Transverse colon (tissue), 4 donors: Measurements from ENCODE around the gene GIN1. TPM values are rescaled to one million over a fixed set of nuclear protein-coding genes. Genes with fewer than 3 reads are reported as not detected.

Experiments used
- DNase-seq: peaks from one replicate; pipeline ENCODE4 v3.0.0-alpha.2; 2019
- H3K27ac ChIP-seq, 4 donors: fragments of 200-600 bp; sonication (generic); 2 replicates each; pipeline ENCODE4 v1.5.1; 2016 to 2018; ENCODE audit warnings: inconsistent platforms in 4 of 4
- H3K27me3 ChIP-seq: fragments of 200-600 bp; sonication (generic); 2 replicates; pipeline ENCODE4 v1.5.1; 2017; ENCODE audit warnings: inconsistent platforms
- H3K36me3 ChIP-seq, 4 donors: fragments of 200-600 bp; sonication (generic); 2 replicates each; pipeline ENCODE4 v1.5.1; 2017 to 2019; ENCODE audit warnings: inconsistent platforms in 4 of 4
- H3K4me1 ChIP-seq, 4 donors: fragments of 200-600 bp; sonication (generic); 2 replicates each; pipeline ENCODE4 v1.5.1; 2017 to 2020; ENCODE audit warnings: inconsistent platforms in 4 of 4
- H3K4me3 ChIP-seq, 4 donors: fragments of 200-600 bp; sonication (generic); 1 replicate in 1 of 4; 2 replicates in 3 of 4; pipeline versions ENCODE4 v1.5.1 to v1.6.1; 2017 to 2019; ENCODE audit warnings: inconsistent platforms in 4 of 4
- H3K9me3 ChIP-seq, 2 donors: fragments of 200-600 bp; sonication (generic); 2 replicates each; pipeline ENCODE4 v1.5.1; 2017 to 2019; ENCODE audit warnings: inconsistent platforms in 2 of 2
- EP300 ChIP-seq: sonication (generic); formaldehyde crosslinking; IDR thresholded peaks from one replicate; pipeline ENCODE4 v1.6.1; 2017; ENCODE audit warnings: antibody characterized with exemption, low read depth
- POLR2A ChIP-seq: fragments of 450-650 bp; IDR thresholded peaks from one replicate; pipeline ENCODE4 v1.6.1; 2016; ENCODE audit warnings: antibody characterized with exemption, mild to moderate bottlenecking, moderate library complexity
- POLR2AphosphoS5 ChIP-seq, 3 donors: sonication (generic); formaldehyde crosslinking; IDR thresholded peaks; one replicate each; pipeline ENCODE4 v1.6.1; 2016; ENCODE audit warnings: antibody characterized with exemption in 3 of 3
- WGBS, 2 donors: methylation state at CpG; one replicate each; pipeline ENCODE4 v1.1.5; 2018; ENCODE audit warnings: low coverage in 1 of 2; 5-methylcytosine and 5-hydroxymethylcytosine counted together
- in situ Hi-C, 4 donors: fragments of 200-750 bp; cut with MboI; loops; one replicate each; pipeline versions ENCODE4 v1.15.0 to v1.15.1; 2017; ENCODE audit warnings: low sequenced_read_pairs in 3 of 4, low pct_ligation_motif_present in 1 of 4, low pct_unique_long_range_greater_than_20kb in 1 of 4
- intact Hi-C: fragments of 100-400 bp; cut with DNase I; formaldehyde crosslinking; loops from one replicate; pipeline ENCODE4 v1.15.1; 2023; ENCODE audit warnings: low total_unique reads
- total RNA-seq, 4 donors: library from RNA; depleted of rRNA; stranded (reverse); fragments of >200 nt; gene quantifications; one replicate each; pipeline ENCODE4 v1.1.0, GENCODE V29; 2016
- TF ChIP-seq, protein P1 (sequence below), 5 experiments: fragments of 200-600 bp in 3 of 5; fragments of 450-650 bp in 2 of 5; sonication (generic) in 3 of 5; IDR thresholded peaks; 1 replicate in 2 of 5; 2 replicates in 3 of 5; pipeline ENCODE4 v1.5.1; 2016 to 2017; ENCODE audit warnings: antibody characterized with exemption in 5 of 5, inconsistent platforms in 3 of 5, mild to moderate bottlenecking in 2 of 5, moderate library complexity in 1 of 5

GIN1 gene
- total RNA-seq, 4 donors from 2014 or later, result 6.4 to 8.5 TPM; not detected in 2

DNA sequence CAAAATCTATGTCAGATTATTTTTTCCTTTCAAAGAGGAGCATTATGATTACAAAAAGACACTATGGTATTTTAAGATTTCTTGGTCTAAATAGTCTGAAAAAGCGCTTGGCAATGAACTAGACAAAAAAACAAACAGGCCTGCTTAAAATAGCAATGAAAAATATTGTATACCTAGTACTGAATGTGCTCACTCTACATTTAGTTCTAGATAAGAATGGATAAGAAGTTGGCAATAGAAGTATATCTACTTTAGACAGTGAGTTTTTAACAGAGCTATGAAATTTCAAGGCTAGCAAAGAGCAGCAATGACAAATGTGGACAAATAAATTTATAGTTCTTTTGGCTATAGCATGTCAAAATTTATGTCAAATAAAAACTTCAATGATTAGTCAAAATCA is 26.2 kb downstream of the GIN1 start:
- TF ChIP-seq, protein P1, sequence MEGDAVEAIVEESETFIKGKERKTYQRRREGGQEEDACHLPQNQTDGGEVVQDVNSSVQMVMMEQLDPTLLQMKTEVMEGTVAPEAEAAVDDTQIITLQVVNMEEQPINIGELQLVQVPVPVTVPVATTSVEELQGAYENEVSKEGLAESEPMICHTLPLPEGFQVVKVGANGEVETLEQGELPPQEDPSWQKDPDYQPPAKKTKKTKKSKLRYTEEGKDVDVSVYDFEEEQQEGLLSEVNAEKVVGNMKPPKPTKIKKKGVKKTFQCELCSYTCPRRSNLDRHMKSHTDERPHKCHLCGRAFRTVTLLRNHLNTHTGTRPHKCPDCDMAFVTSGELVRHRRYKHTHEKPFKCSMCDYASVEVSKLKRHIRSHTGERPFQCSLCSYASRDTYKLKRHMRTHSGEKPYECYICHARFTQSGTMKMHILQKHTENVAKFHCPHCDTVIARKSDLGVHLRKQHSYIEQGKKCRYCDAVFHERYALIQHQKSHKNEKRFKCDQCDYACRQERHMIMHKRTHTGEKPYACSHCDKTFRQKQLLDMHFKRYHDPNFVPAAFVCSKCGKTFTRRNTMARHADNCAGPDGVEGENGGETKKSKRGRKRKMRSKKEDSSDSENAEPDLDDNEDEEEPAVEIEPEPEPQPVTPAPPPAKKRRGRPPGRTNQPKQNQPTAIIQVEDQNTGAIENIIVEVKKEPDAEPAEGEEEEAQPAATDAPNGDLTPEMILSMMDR (IDR thresholded peaks at IDR 0.05), result no peak
- no peak for TF ChIP-seq EP300
- TF ChIP-seq POLR2A, result no peak
- no peak for TF ChIP-seq POLR2AphosphoS5 (IDR thresholded peaks at IDR 0.05)
- DNase-seq, result no peak
- 92 to 94% methylated on average over 1 of the region's 1 CpG for WGBS, 2 donors

DNA sequence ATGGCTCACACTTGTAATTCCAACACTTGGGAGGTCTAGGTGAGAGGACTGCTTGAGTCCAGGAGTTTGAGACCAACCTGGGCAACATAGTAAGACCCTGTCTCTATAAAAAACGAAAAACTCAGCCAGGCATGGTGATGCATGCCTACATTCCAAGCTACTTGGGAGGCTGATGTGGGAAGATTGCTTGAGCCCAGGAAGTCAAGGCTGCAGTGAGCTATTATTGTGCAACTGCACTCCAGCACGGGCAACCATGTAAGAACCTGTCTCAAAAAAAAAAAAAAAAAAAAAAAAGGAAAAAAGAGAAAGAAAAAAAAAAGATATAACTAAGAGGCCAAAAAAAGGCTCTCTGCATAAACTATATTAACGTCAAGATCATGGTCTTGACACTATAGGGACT is 27.3 kb downstream of the GIN1 start:
- Histone ChIP-seq H3K27me3 (no peaks in the 10 kb centered on the region), H3K4me1 (no peaks in the 10 kb centered on the region), H3K4me3 (no peak overlapping the region), H3K27ac (no peak overlapping the region), H3K9me3 (no peaks in the 10 kb centered on the region), H3K36me3 (peaks cover 0 to 19% (median 5%) of the 10 kb centered on the region in 4 donors)
- intact Hi-C loops (no loop called here), in situ Hi-C loops (no loop called here)
- WGBS, 2 donors, result 96 to 100% methylated on average over 2 to 3 of the region's 3 CpGs
- TF ChIP-seq POLR2AphosphoS5 (IDR thresholded peaks at IDR 0.05) (no peak), POLR2A (no peak), EP300 (no peak)
- TF ChIP-seq, protein P1 (IDR thresholded peaks at IDR 0.05), result no peak
- no peak for DNase-seq

More for the DNA sequence above, 26.2 kb downstream of the GIN1 start:
- Histone ChIP-seq H3K27me3 (no peaks in the 10 kb centered on the region), H3K36me3 (peaks cover 0 to 17% (median 2%) of the 10 kb centered on the region in 4 donors), H3K4me1 (no peaks in the 10 kb centered on the region), H3K27ac (no peak overlapping the region), H3K9me3 (no peaks in the 10 kb centered on the region), H3K4me3 (no peak overlapping the region)
- in situ Hi-C loops (no loop called here), intact Hi-C loops (no loop called here)

DNA sequence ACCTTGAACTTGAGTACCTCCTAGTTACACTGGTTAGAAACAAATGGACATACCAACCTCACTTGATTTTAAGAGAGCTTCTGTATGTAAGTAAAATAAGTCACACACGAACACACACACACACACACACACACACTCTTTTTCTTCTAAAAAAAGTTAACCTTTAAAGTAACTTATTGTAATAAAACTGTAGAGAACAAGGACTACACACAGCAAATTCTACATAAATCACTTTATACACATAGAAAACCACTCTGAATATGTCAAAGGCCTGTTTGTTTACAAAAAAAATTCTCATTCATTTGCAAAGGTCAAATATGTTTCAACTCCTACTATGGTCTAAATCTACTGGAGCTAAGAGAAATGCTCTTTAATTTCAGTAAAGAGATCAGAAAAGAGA is 29.1 kb downstream of the GIN1 start:
- H3K27me3 ChIP-seq, result no peaks in the 10 kb centered on the region
- 89 to 100% methylated on average over 1 of the region's 1 CpG for WGBS, 2 donors
- H3K4me1 ChIP-seq, result no peaks in the 10 kb centered on the region
- no peak overlapping the region for H3K4me3 ChIP-seq
- TF ChIP-seq POLR2AphosphoS5 (IDR thresholded peaks at IDR 0.05) (no peak), EP300 (no peak), POLR2A (no peak)
- TF ChIP-seq, protein P1 (IDR thresholded peaks at IDR 0.05), result no peak
- no peak for DNase-seq
- in situ Hi-C loops, result no loop called here
- intact Hi-C loops, result no loop called here
- no peak overlapping the region for H3K27ac ChIP-seq
- H3K9me3 ChIP-seq, result no peaks in the 10 kb centered on the region
- peaks cover 0 to 27% (median 12%) of the 10 kb centered on the region in 4 donors for H3K36me3 ChIP-seq

DNA sequence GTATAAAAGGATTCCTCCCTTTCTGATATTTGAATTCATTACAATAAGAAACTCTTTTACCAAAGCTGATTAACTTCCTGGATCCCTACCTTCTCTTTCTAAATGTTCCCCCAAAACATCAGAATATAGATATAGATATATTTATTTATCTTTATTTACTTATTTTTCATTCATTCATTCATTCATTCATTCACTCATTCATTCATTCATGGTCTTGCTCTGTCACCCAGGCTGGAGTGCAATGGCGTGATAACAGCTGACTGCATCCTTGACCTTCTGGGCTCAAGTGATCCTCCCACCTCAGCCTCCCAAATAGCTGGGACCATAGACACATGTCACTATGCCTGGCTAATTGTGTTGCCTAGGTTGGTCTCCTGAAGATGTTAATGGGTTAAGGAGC is 30.7 kb downstream of the GIN1 start:
- intact Hi-C loops (no loop called here), in situ Hi-C loops (no loop called here)
- WGBS, 2 donors, result 100% methylated on average over 1 of the region's 1 CpG
- Histone ChIP-seq H3K4me3 (no peak overlapping the region), H3K4me1 (no peaks in the 10 kb centered on the region), H3K9me3 (peaks cover under 1 to 7% of the 10 kb centered on the region in 2 donors), H3K27me3 (no peaks in the 10 kb centered on the region), H3K27ac (no peak overlapping the region), H3K36me3 (peaks cover 0 to 36% (median 15%) of the 10 kb centered on the region in 4 donors)
- TF ChIP-seq EP300 (no peak), POLR2AphosphoS5 (IDR thresholded peaks at IDR 0.05) (no peak), POLR2A (no peak)
- TF ChIP-seq, protein P1 (IDR thresholded peaks at IDR 0.05), result no peak
- no peak for DNase-seq
